ENCODE measurements around the gene CMSS1. TPM values are rescaled to one million over a fixed set of nuclear protein-coding genes. Genes with fewer than 3 reads are reported as not detected.

Gene CMSS1
- total and polyA plus RNA-seq, 2 donors (not counting 1 experiment from before 2014, with no cell fraction given): 7.3 to 22.8 TPM

DNA sequence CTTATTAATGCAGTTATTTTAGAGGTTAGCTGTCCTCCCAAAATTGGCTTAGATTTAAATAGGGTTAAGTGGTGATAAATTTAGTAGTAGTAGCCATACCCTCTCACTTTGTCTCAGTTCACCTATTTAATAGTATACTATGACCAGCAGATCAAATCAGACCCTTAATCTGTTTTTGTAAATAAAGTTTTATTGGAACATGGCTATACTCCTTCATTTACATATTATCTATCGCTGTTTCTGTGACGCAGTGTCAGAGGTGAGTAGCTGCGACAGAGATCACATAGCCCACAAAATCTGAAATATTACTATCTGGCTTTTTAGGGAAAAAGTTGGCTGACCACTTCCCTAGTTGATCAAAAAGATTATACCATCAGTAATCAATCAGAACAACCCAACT lies 183.4 kb downstream of the CMSS1 start:
- Histone ChIP-seq H3K9me3 (ENCODE audit: control extremely low read depth in 1 of 3, control insufficient read depth in 2 of 3, insufficient read depth in 1 of 3, low read length in 2 of 3) (peaks cover 0 to 4% (median 1%) of the 10 kb centered on the region in 3 donors), H2AFZ (ENCODE audit: insufficient read depth, low read depth, low read length, poor library complexity, severe bottlenecking) (no peak overlapping the region), H3K9ac (ENCODE audit: low read length) (no peak overlapping the region), H4K20me1 (ENCODE audit: control insufficient read depth, insufficient read depth, low read length, poor library complexity, severe bottlenecking) (no peaks in the 10 kb centered on the region), H3K79me2 (ENCODE audit: control insufficient read depth, insufficient read depth, low read length) (no peaks in the 10 kb centered on the region), H3K4me3 (ENCODE audit: control extremely low read depth in 1 of 5, extremely low read depth in 1 of 5, insufficient read depth in 1 of 5, low read depth in 2 of 5, low read length in 4 of 5) (no peak overlapping the region), H3K27ac (ENCODE audit: low read length in 2 of 2) (no peak overlapping the region), H3K4me1 (ENCODE audit: control insufficient read depth in 2 of 2, insufficient read depth in 2 of 2, low read length in 2 of 2) (no peaks in the 10 kb centered on the region), H3K27me3 (replicated peaks in 1 of 4; ENCODE audit: control extremely low read depth in 1 of 4, control insufficient read depth in 3 of 4, insufficient read depth in 4 of 4, low read length in 3 of 4) (no peaks in the 10 kb centered on the region), H3K4me2 (replicated peaks; ENCODE audit: low read depth, low read length, poor library complexity, severe bottlenecking) (no peak overlapping the region), H3K36me3 (replicated peaks in 1 of 2; ENCODE audit: control extremely low read depth in 1 of 2, control insufficient read depth in 1 of 2, extremely low read depth in 1 of 2, insufficient read depth in 2 of 2, low read length in 1 of 2) (no peaks in the 10 kb centered on the region)
- TF ChIP-seq CTCF (IDR thresholded peaks at IDR 0.05) (no peak), EZH2 (IDR thresholded peaks at IDR 0.05; ENCODE audit: borderline replicate concordance, insufficient read depth, low read depth, low read length, poor library complexity, severe bottlenecking) (no peak)
- ChIA-PET CTCF (no interaction called here), POLR2A (no interaction called here)
- intact Hi-C loops (cut with micrococcal nuclease): no loop called here
- Mint-ChIP-seq H3K4me1 (peaks cover 23% of the 10 kb centered on the region), H3K27me3 (no peaks in the 10 kb centered on the region), H3K9me3 (ENCODE audit: insufficient read depth) (peaks cover 4% of the 10 kb centered on the region), H3K4me3 (no peak overlapping the region), H3K27ac (no peak overlapping the region)
- no CpG with 5 or more reads among the region's 3 CpGs for WGBS (ENCODE audit: insufficient coverage)
- no peak for ATAC-seq (ENCODE audit: low read depth)
- DNase-seq: no peak

DNA sequence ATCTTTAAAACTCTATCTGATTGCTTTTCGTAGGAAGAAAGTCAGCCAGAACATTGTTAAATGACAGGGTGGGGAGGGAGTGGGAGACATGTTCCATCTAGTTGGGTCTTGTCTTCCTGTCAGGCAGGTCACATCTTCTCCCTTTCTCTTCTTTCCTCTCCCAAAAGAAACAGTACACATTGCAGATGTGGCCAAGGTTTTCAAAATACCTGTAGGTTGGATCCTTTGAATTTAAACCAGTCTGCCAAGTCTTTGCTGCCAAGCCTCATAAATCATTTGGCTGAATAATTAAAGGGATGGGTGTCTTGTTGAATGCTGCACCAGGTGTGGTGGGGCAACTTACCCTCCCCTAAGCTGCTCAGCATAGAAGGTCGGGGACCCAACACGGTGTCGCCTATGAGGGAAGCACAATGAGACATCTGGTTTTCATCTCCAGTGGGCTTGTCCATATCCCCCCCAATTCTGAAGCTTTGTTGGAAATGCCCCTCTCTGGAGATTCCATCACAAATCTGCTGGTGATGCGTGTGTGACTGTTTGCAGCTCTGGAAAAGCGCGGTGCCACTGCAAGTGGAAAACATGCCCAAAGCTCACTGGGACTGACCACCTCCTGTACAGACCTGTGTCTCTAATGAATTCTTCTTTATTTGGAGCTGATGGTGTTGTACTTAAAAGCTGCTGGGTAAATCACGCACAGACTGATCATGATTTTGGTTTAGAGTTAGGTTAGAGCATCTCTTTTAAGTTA lies 184.0 kb downstream of the CMSS1 start:
- Mint-ChIP-seq H3K27me3 (no peaks in the 10 kb centered on the region), H3K4me3 (no peak overlapping the region), H3K4me1 (peaks cover 21% of the 10 kb centered on the region), H3K9me3 (ENCODE audit: insufficient read depth) (no peaks in the 10 kb centered on the region), H3K27ac (no peak overlapping the region)
- 95% methylated on average over 3 of the region's 8 CpGs for WGBS (ENCODE audit: insufficient coverage)
- ATAC-seq (ENCODE audit: low read depth) (no peak), DNase-seq (no peak)
- no peak overlapping the region for H3K4me2 ChIP-seq (replicated peaks; ENCODE audit: low read depth, low read length, poor library complexity, severe bottlenecking)
- H3K4me3 ChIP-seq (ENCODE audit: control extremely low read depth in 1 of 5, extremely low read depth in 1 of 5, insufficient read depth in 1 of 5, low read depth in 2 of 5, low read length in 4 of 5): no peak overlapping the region
- no peaks in the 10 kb centered on the region for H3K36me3 ChIP-seq (replicated peaks in 1 of 2; ENCODE audit: control extremely low read depth in 1 of 2, control insufficient read depth in 1 of 2, extremely low read depth in 1 of 2, insufficient read depth in 2 of 2, low read length in 1 of 2)
- no peak overlapping the region for H3K9ac ChIP-seq (ENCODE audit: low read length)
- TF ChIP-seq CTCF (IDR thresholded peaks at IDR 0.05) (no peak), EZH2 (IDR thresholded peaks at IDR 0.05; ENCODE audit: borderline replicate concordance, insufficient read depth, low read depth, low read length, poor library complexity, severe bottlenecking) (no peak)
- H3K27ac ChIP-seq (ENCODE audit: low read length in 2 of 2): no peak overlapping the region
- H3K4me1 ChIP-seq (ENCODE audit: control insufficient read depth in 2 of 2, insufficient read depth in 2 of 2, low read length in 2 of 2): no peaks in the 10 kb centered on the region
- H3K9me3 ChIP-seq (ENCODE audit: control extremely low read depth in 1 of 3, control insufficient read depth in 2 of 3, insufficient read depth in 1 of 3, low read length in 2 of 3): peaks cover 0 to 4% (median 1%) of the 10 kb centered on the region in 3 donors
- H3K27me3 ChIP-seq (replicated peaks in 1 of 4; ENCODE audit: control extremely low read depth in 1 of 4, control insufficient read depth in 3 of 4, insufficient read depth in 4 of 4, low read length in 3 of 4): no peaks in the 10 kb centered on the region
- CTCF ChIA-PET: no interaction called here
- no peak overlapping the region for H2AFZ ChIP-seq (ENCODE audit: insufficient read depth, low read depth, low read length, poor library complexity, severe bottlenecking)
- H4K20me1 ChIP-seq (ENCODE audit: control insufficient read depth, insufficient read depth, low read length, poor library complexity, severe bottlenecking): no peaks in the 10 kb centered on the region
- POLR2A ChIA-PET: no interaction called here
- intact Hi-C loops (cut with micrococcal nuclease): no loop called here
- H3K79me2 ChIP-seq (ENCODE audit: control insufficient read depth, insufficient read depth, low read length): no peaks in the 10 kb centered on the region

Data from B cell (primary cell).